HG02759 (cell line): ENCODE measurements around the gene ZFHX3.

Source experiments
- ATAC-seq: cut with Tn5 transposase; IDR thresholded peaks from one replicate; pipeline ENCODE4 v1.9.1; 2021; ENCODE audit warnings: mild to moderate bottlenecking, moderate library complexity; ENCODE audit not compliant: unreplicated experiment

Gene ZFHX3

GRCh38 chr16:72934636-72935403, 113.1 kb downstream of the ZFHX3 start:
- ATAC-seq = no peak

GRCh38 chr16:72932677-72933335, 115.1 kb downstream of the ZFHX3 start:
- no peak for ATAC-seq

- ATAC-seq = no peak
These were observed 115.9 kb downstream of the ZFHX3 start for GRCh38 chr16:72932050-72932449.

- ATAC-seq = no peak
These were observed 117.5 kb downstream of the ZFHX3 start for GRCh38 chr16:72930396-72930795.

GRCh38 chr16:72928090-72928981, 119.6 kb downstream of the ZFHX3 start:
- no peak for ATAC-seq

- no peak for ATAC-seq
These were observed 120.5 kb downstream of the ZFHX3 start for GRCh38 chr16:72927199-72928089.

- ATAC-seq = no peak
These were observed 121.5 kb downstream of the ZFHX3 start for GRCh38 chr16:72926177-72927070.

GRCh38 chr16:72925631-72925979, 122.3 kb downstream of the ZFHX3 start:
- no peak for ATAC-seq

GRCh38 chr16:72924927-72925630, 122.8 kb downstream of the ZFHX3 start:
- ATAC-seq = no peak

- ATAC-seq = no peak
These were observed 123.4 kb downstream of the ZFHX3 start for GRCh38 chr16:72924537-72924926.

- ATAC-seq = no peak
These were observed 124.2 kb downstream of the ZFHX3 start for GRCh38 chr16:72923757-72924156.

GRCh38 chr16:72922714-72923113, 125.2 kb downstream of the ZFHX3 start:
- no peak for ATAC-seq

GRCh38 chr16:72921620-72922019, 126.3 kb downstream of the ZFHX3 start:
- no peak for ATAC-seq

- ATAC-seq = no peak
These were observed 126.8 kb downstream of the ZFHX3 start for GRCh38 chr16:72921106-72921505.

GRCh38 chr16:72917051-72917450, 130.9 kb downstream of the ZFHX3 start:
- ATAC-seq = no peak

GRCh38 chr16:72915331-72915730, 132.6 kb downstream of the ZFHX3 start:
- no peak for ATAC-seq

- no peak for ATAC-seq
These were observed 134.4 kb downstream of the ZFHX3 start for GRCh38 chr16:72913551-72913950.

GRCh38 chr16:72911971-72912370, 136.0 kb downstream of the ZFHX3 start:
- no peak for ATAC-seq

- no peak for ATAC-seq
These were observed 137.1 kb downstream of the ZFHX3 start for GRCh38 chr16:72910875-72911274.
